GM18907 (cell line): ENCODE results near the gene CXCL16.
"Not testable (repeated sequence)": the region's sequence is repeated elsewhere in the genome, so short reads cannot be mapped to it uniquely, and the experiment has no call there.

ENCODE experiments used
- ATAC-seq: cut with Tn5 transposase; IDR thresholded peaks from one replicate; pipeline ENCODE4 v1.9.1; 2021; ENCODE audit warnings: mild to moderate bottlenecking, moderate library complexity; ENCODE audit not compliant: unreplicated experiment

Gene CXCL16

DNA sequence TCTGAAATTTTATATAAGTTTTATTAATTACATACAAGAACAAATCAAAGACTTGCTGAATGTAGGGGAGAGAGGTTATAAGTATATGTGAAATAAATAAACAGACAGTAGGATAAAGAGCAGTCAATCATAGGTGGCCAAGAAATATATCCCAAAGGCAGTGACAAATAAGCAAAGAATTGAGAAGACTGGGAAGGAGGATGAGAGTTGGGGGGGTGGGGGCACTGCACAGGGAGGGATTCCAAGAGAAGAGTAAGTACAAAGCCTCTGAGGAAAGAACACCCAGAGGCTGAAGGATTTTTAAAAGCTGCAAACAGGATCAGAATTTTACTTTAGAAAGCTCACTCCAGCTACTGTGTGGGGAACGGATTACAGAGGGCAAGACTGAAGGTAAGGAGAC lies 38.6 kb downstream of the CXCL16 start:
- ATAC-seq, result no peak

DNA sequence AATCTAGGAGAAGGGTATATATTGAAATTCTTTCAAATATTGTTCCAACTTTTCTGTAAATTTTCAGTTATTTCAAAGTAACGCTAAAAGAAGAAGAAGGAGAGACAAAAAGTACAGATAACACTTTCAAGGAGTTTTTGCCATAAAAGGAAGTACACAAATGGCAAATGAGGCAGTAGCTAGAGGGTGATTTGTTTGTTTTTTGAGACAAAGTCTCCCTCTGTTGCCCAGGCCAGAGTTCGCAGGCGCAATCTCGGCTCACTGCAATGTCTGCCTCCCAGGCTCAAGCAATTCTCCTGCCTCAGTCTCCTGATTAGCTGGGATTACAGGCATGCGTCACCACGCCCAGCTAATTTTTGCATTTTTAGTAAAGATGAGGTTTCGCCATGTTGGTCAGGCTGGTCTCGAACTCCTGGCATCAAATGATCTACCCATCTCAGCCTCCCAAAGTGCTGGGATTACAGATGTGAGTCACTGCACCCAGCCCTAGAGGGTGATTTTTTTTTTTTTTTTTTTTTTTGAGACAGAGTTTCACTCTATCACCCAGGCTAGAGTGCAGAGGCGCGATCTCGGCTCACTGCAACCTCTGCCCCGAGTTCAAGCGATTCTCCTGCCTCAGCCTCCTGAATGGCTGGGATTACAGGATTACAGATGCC lies 40.2 kb downstream of the CXCL16 start:
- not testable (repeated sequence) for ATAC-seq

DNA sequence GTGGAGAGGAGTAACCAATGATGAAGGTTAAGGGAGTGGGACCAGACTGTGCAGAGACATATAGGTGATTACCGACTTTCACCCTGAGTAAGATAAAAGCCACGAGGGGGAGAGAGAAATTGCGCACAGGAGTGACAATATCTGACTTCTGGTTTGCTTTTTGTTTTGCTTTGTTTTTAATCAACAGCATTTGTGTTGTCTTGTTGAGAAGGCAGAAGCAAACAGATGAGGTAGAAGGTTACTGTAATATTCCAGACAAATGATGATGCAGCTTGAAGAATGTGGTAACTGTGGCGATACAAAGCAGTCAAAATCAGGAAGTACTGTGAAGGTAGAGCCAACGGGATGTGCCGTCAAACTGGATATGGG lies 43.3 kb downstream of the CXCL16 start:
- ATAC-seq, result no peak

DNA sequence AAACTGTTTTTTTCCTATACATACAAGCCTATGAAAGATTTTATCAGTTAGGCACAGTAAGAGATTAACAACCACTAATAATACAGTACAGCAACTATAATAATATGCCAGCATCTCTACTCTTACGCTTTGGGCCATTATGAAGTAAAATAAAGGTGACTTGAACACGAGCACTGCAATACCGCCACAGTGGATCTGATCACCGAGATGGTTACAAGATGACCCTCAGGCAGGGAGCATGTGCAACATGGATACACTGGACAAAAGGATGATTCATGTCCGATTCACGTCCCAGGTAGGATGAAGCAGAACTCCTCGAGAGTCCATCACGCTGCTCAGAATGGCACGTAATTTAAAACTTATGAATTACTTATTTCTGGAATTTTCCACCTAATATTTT lies 46.3 kb downstream of the CXCL16 start:
- no peak for ATAC-seq

DNA sequence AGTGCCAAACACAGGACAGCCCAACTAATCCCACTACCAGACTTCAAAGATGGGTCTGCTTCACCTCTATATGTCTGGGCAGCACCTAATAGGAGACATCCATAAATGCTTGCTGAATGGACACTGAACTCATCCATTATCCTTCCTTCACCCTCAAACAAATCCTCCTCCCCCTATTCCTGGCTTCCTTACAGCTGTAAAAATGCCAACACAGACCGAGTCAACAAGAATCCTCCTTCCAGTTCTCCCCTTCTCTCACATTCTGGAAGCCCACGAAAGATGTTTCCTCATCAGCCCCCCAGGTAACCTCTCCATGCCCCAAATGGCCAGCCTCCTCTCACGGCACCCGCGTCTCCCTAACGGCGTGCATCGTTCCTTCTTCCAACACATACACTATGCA lies 48.0 kb downstream of the CXCL16 start:
- ATAC-seq, result no peak

DNA sequence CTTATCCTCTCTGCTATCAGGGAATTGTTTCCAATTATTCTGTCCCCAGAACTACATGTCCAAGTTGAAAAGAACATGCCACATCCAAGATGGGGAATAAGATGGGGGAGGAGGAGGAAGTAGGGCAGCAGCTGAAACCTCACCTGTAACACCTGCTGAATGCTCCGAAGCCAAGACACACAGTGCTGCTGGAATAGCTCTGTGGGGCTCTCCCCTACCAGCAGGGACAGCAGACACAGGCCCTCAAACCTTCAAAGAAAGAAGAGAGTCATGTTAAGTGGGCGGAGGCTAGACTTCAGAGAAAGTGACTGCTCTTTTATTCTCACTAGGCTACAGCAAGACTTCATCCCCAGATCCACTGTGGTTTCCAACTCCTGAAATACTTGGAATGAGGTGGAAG lies 49.0 kb downstream of the CXCL16 start:
- ATAC-seq, result no peak

DNA sequence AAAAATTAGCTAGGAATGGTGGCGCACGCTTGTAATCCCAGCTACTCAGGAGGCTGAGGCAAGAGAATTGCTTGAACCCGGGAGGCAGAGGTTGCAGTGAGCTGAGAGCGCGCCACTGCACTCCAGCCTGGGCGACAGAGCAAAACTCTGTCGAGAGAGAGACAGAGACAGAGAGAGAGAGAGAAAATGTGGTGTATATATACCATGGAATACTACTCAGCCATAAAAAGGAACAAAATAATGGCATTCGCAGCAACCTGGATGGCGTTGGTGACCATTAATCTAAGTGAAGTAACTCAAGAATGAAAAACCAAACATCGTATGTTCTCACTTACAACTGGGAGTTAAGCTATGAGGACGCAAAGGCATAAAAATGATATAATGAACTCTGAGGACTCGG lies 49.9 kb downstream of the CXCL16 start:
- ATAC-seq, result not testable (repeated sequence)

DNA sequence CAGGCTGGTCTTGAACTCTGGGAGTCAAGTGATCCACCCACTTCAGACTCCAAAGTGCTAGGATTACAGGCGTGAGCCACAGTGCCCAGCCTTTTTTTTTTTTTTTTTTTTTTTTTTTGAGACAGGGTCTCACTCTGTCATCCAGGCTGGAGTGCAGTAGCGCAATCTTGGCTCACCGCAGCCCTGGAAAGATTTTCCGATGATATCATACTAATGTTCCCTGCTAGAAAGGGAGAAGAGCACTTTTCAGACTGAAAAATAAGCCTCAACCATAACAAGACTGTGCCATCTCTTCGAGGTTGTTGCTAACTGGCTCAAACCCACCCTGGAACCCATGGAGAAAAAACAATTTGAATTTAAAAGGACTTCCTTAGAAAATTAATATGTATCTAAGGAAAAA lies 56.0 kb downstream of the CXCL16 start:
- ATAC-seq, result not testable (repeated sequence)
